ENCODE results near the gene ATCAY. TPM values are rescaled to one million over a fixed set of nuclear protein-coding genes. Genes with fewer than 3 reads are reported as not detected.
A peak's percentile ranks its signal among the peaks of the same experiment; 100 is the strongest.

Gene ATCAY
- total and polyA plus RNA-seq, 2 of the 13 experiments (the other 11 are each of a cell fraction or from before 2014, with no cell fraction given), result not detected

- TF ChIP-seq JUNB (CRISPR knock-in tag; IDR thresholded peaks at IDR 0.05; ENCODE audit: borderline replicate concordance) (no peak), HNRNPL (IDR thresholded peaks at IDR 0.05; ENCODE audit: low read depth, low read length) (no peak), JUN (CRISPR knock-in tag; IDR thresholded peaks at IDR 0.05) (0 out of 2 replicates have a peak, but pooled peaks have one; percentile 43), SSRP1 (CRISPR knock-in tag; IDR thresholded peaks at IDR 0.05) (0 out of 2 replicates have a peak, but pooled peaks have one; percentile 65), KLF16 (CRISPR knock-in tag; IDR thresholded peaks at IDR 0.05) (peak in 1 of 2 experiments; percentile 55; a peak in 1 of 4 replicates), NR3C1 (CRISPR knock-in tag; IDR thresholded peaks at IDR 0.05) (no peak), WIZ (CRISPR knock-in tag; IDR thresholded peaks at IDR 0.05) (no peak), ERF (CRISPR knock-in tag; IDR thresholded peaks at IDR 0.05) (peak; percentile 82), RORA (CRISPR knock-in tag; IDR thresholded peaks at IDR 0.05) (no peak), GFI1 (CRISPR knock-in tag; IDR thresholded peaks at IDR 0.05; ENCODE audit: borderline replicate concordance) (no peak), TMF1 (CRISPR knock-in tag; IDR thresholded peaks at IDR 0.05; ENCODE audit: low read depth) (no peak), ZNF597 (CRISPR knock-in tag; IDR thresholded peaks at IDR 0.05) (no peak), TFDP1 (CRISPR knock-in tag; IDR thresholded peaks at IDR 0.05; ENCODE audit: borderline replicate concordance) (peak; percentile 50; the same call in 1 of the 2 replicates), MBNL3 (CRISPR knock-in tag; conservative IDR thresholded peaks at IDR 0.05) (no peak), ZNF839 (CRISPR knock-in tag; IDR thresholded peaks at IDR 0.05; ENCODE audit: borderline replicate concordance) (no peak), ATM (IDR thresholded peaks at IDR 0.05; ENCODE audit: borderline replicate concordance) (no peak), ZNF276 (CRISPR knock-in tag; IDR thresholded peaks at IDR 0.05; ENCODE audit: low read depth) (no peak; the same call in 1 of the 2 replicates), ZFP36L2 (CRISPR knock-in tag; IDR thresholded peaks at IDR 0.05) (0 out of 2 replicates have a peak, but pooled peaks have one; percentile 37), SAP130 (CRISPR knock-in tag; IDR thresholded peaks at IDR 0.05; ENCODE audit: low read depth) (peak; percentile 88), ZZZ3 (CRISPR knock-in tag; IDR thresholded peaks at IDR 0.05; ENCODE audit: borderline replicate concordance) (peak; percentile 83; the same call in 1 of the 2 replicates), TCF7 (IDR thresholded peaks at IDR 0.05; ENCODE audit: low read depth) (no peak), CHCHD3 (CRISPR knock-in tag; IDR thresholded peaks at IDR 0.05) (no peak), ZBTB33 (CRISPR knock-in tag; IDR thresholded peaks at IDR 0.05) (peak; percentile 52), ZNF570 (CRISPR knock-in tag; IDR thresholded peaks at IDR 0.05; ENCODE audit: borderline replicate concordance) (no peak), HHEX (CRISPR knock-in tag; IDR thresholded peaks at IDR 0.05) (no peak)
Observed at GRCh38 chr19:3970808-3971598, 90.5 kb downstream of the ATCAY start, which contains the start of gene DAPK3 (continued).
